HG02884 (cell line): ENCODE measurements around the gene PHF21B.

ENCODE experiments used
- ATAC-seq: cut with Tn5 transposase; IDR thresholded peaks from one replicate; pipeline ENCODE4 v1.9.1; 2021; ENCODE audit warnings: mild to moderate bottlenecking, moderate library complexity; ENCODE audit not compliant: unreplicated experiment

The PHF21B gene

GRCh38 chr22:45019861-45020655 lies 10.3 kb upstream of the PHF21B start:
- ATAC-seq = no peak

GRCh38 chr22:45014654-45015053 lies 4.8 kb upstream of the PHF21B start:
- ATAC-seq = no peak

GRCh38 chr22:45013138-45013537 lies 3.3 kb upstream of the PHF21B start:
- no peak for ATAC-seq

- ATAC-seq = no peak
These were observed 711 bp upstream of the PHF21B start for GRCh38 chr22:45010532-45010900.

- ATAC-seq = no peak
These were observed 827 bp downstream of the PHF21B start for GRCh38 chr22:45008751-45009605.

DNA sequence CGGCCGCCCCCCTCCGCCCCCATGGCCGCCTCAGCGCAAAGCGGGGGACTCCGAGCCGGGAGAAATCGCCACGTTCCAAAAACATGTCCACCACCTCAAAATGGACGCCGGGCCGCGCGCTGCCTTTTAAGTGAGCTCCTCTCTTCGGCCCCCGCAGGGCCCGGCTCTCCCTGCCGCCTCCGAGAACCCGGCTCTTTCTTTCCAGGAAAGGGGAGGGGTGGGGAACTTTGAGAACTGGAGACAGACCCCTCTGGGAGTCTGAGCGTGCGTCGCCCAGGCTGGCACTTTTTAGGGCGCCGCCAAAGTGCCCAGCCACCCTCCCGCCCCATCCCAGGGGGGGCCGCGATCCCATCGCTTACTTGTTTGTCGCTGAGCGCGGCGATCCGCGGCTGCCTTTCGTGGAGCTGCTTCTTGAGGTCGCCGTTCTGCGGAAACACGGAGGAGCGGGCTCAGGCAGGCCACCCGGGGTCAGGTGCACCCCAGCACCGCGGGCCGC lies 1.6 kb downstream of the PHF21B start:
- ATAC-seq = no peak

GRCh38 chr22:45007391-45008185 lies 2.2 kb downstream of the PHF21B start:
- no peak for ATAC-seq

DNA sequence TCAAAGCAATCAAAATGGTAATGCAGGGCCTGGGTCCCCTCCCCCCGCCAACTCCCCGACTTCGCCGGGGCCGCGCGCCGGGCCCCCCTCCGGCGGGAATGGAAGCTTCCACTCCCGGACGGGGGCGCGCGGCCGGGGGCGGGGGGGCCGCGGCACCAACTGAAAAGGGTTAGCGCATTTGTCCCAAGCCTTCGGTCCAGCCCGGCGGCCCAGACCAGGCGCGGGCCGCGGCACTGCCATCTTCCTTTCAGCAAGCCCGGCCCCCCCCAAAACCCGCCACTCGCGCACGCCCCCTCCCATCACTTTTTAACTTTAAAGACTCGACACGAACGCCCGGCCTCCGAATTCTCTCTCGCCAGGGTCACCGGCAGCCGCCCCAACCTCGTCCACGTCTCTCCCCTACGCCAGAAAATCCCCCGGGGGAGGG lies 2.8 kb downstream of the PHF21B start:
- no peak for ATAC-seq

DNA sequence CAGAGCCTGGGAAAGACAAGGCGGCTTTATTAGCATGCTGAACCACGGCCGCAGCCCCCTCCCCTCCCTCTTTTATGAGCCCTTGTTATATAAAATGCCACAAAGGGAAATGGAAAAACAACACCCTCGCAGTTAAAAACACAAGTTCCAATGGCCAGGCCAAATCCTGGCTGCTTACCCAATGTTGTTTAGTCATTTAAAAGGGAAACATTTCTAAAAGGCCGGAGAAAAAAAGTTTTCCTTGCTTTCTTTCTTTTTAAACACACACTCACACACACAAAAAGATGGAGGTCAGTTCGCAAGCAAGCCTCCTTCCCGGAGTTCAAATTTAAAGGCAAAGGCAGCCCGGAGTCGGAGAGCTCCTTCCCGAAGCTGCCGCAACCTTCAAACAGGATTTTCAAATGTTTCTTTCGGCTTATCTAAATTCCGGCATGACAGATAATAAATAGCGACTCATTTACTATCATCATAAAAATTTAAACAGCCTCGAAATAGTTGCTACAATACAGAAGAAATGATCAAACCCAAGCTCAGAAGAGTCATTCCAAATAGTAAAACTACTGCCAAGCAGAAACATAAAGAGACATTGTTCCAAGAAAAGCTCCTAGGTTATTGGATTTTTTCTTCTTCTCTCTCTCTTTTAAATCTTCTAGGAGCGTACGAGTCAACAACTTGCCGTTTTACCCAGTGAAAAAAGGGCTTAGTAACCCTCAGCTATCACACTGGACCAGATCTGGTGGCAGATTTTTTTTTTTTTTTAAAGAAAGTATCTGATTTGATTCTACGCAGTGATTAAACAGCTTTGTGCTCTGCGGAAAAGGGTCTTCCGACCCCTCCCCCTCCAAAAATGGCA lies 3.5 kb downstream of the PHF21B start:
- ATAC-seq = no peak

GRCh38 chr22:45001653-45002052 lies 8.2 kb downstream of the PHF21B start:
- no peak for ATAC-seq

GRCh38 chr22:45000330-45000729 lies 9.5 kb downstream of the PHF21B start:
- no peak for ATAC-seq

DNA sequence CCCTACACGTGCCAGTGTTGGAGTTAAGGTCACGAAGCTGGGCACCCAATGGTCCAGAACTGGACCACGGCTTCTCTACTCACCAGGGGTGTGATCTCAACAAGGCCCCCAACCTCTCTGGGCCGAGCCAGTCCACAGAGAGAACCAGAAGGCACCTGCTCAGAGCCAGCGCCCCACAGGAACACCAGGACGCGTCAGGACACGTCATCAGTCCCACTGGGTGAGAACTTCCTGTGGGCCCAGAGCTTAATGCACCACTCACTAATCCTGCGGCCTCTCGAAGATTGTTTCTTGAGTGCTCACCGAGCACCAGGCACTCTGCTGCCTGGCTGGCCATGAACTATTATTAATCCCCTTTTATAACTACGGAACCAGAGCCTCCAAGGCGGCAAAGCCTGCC lies 10.1 kb downstream of the PHF21B start:
- ATAC-seq = no peak

DNA sequence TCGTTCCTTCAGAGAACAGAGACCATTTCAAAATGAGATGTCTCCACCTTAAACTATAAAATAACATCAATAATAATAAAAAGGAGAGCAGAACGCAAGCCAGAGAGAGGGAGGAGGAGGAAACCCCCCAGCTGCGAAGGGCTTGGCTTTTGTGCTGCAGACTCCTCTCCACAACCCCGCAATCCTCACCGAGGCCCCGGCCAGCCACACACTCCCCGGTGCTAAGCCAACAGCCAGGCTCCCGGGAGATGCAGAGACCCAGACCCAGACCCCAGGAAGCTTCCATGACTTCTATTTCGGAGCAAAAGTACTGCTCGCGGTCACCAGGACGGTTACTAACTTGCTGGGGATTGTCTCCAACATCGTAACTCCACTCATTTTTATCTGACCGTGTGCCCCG lies 10.6 kb downstream of the PHF21B start:
- ATAC-seq = no peak

DNA sequence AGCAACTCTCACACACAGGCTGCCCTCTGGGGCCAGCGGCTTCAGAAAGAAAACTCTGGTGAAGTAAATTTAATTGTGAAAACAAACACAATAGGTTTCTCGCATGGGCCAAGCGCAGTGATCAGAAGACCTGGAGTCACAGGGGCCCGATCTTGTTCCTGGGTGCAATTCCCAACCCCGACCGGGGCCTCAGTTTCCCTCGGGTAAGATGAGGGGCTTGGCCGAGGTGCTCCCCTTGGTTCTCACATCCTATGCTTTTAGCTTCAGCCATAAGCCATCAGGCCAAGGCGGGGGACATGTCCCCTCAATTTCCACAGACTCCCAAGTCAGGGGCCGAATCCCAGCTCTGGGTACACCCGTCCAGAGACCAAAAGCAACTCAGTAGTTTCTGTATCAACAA lies 11.5 kb downstream of the PHF21B start:
- ATAC-seq = no peak

GRCh38 chr22:44997060-44997459 lies 12.7 kb downstream of the PHF21B start:
- ATAC-seq = no peak

DNA sequence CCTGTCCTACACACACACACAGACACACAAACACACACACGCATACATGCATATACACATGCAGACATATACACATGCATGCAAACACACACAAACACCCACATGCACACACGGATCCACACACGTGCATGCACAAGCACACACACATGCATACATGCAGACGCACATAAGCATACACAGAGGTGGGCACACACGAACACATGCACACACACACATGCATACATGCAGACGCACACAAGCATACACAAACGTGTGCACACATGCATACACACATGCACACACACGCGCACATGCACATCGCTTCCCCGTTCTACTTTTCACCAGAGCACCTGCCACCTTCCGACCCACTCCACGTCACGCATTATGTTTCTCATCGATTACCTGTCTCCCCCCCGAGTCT lies 13.2 kb downstream of the PHF21B start:
- no peak for ATAC-seq

DNA sequence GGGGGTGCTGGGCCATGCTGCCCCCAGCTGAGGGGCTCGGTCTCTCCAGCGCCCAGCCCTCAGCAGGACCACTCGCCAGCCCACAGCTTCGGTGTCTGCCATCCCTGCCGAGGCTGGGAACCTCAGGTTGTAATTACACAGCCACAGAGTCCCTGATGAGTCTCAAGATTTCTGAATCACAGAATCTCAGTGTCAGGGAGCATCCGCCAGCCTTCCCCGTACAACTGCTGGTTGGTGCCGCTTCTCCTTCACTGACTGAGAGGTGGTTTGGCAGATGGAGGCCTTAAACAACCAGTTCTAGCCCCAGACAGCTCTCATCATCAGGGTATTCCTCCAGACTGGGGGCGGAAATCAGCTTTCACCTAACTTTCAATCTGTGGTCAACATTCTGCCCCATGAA lies 13.7 kb downstream of the PHF21B start:
- no peak for ATAC-seq

DNA sequence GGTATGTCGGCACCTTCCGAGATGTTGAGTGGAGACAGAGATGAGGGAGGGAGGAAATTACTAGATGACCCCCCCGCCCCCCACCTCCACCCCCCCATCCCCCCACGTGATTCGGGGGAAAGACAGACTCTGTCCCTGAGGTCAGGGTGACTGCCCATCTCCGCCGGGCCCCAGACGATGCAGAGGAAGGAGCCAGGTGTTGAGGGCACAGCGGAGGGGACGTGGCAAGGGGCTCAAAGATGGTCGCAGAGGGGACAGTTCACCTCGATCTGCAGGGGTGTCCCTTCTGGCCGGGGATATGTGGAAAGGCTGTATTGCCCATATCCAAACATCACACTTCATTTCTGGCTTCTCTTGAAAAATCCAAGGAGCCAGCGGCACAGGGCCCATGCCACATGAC lies 14.1 kb downstream of the PHF21B start:
- no peak for ATAC-seq

DNA sequence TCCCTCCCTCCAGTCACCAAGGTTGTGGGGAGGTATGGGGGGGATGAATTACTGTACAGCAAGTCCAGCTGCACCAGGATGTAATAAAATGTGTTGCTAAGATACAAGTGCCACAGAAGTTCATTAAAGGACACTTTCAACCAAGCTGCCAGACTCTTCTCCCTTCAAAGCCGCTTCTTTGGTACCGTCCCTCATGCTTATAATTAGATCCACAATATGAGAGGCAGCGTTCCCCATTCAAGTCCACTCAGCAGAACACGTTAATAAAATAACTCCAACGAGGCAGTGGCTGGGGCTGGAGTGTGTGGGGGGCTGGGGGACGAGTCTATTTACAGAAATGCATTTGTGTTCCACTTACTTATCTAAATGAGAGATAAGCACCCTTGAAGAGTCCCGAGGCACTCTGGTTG lies 14.7 kb downstream of the PHF21B start:
- no peak for ATAC-seq

- ATAC-seq = no peak
These were observed 15.3 kb downstream of the PHF21B start for GRCh38 chr22:44994399-44995104.
